ENCODE data around the gene OXER1. TPM values are rescaled to one million over a fixed set of nuclear protein-coding genes. Genes with fewer than 3 reads are reported as not detected.
"Not testable (repeated sequence)": the region's sequence is repeated elsewhere in the genome, so short reads cannot be mapped to it uniquely, and the experiment has no call there.

Gene OXER1
- total RNA-seq, 1 experiment from 2014 or later, result not detected

GRCh38 chr2:42756150-42756775 is 7.7 kb downstream of the OXER1 start:
- DNase-seq (ENCODE audit: low spot score), result no peak

GRCh38 chr2:42755191-42755880 is 8.6 kb downstream of the OXER1 start:
- no peak for DNase-seq (ENCODE audit: low spot score)
- in situ Hi-C loops (cut with HindIII; ENCODE audit: low sequenced_read_pairs), result loop anchor here (10.0 kb wide), 1 partner anchor 191 kb away; the partner anchor contains the start of gene MTA3

More at GRCh38 chr2:42756150-42756775, 7.7 kb downstream of the OXER1 start:
- in situ Hi-C loops (cut with HindIII; ENCODE audit: low sequenced_read_pairs), result loop anchor here (10.0 kb wide), 1 partner anchor 191 kb away; the partner anchor contains the start of gene MTA3

GRCh38 chr2:42754776-42755140 is 9.2 kb downstream of the OXER1 start:
- DNase-seq (ENCODE audit: low spot score), result no peak
- in situ Hi-C loops (cut with HindIII; ENCODE audit: low sequenced_read_pairs), result loop anchor here (10.0 kb wide), 1 partner anchor 190 kb away; the partner anchor contains the start of gene MTA3

- peak; percentile 82 for DNase-seq (ENCODE audit: low spot score)
- in situ Hi-C loops (cut with HindIII; ENCODE audit: low sequenced_read_pairs), result loop anchor here (10.0 kb wide), 1 partner anchor 189 kb away; the partner anchor contains the start of gene MTA3
Measured at GRCh38 chr2:42754021-42754775, 9.7 kb downstream of the OXER1 start.

GRCh38 chr2:42752816-42753813 is 10.8 kb downstream of the OXER1 start:
- no peak for DNase-seq (ENCODE audit: low spot score)
- in situ Hi-C loops (cut with HindIII; ENCODE audit: low sequenced_read_pairs), result loop anchor here (10.0 kb wide), 1 partner anchor 188 kb away; the partner anchor contains the start of gene MTA3

GRCh38 chr2:42752314-42752713 is 11.6 kb downstream of the OXER1 start:
- in situ Hi-C loops (cut with HindIII; ENCODE audit: low sequenced_read_pairs), result loop anchor here (10.0 kb wide), 1 partner anchor 188 kb away; the partner anchor contains the start of gene MTA3
- no peak for DNase-seq (ENCODE audit: low spot score)

- no peak for DNase-seq (ENCODE audit: low spot score)
- in situ Hi-C loops (cut with HindIII; ENCODE audit: low sequenced_read_pairs), result no loop called here
Measured at GRCh38 chr2:42748840-42749239, 15.1 kb downstream of the OXER1 start.

DNA sequence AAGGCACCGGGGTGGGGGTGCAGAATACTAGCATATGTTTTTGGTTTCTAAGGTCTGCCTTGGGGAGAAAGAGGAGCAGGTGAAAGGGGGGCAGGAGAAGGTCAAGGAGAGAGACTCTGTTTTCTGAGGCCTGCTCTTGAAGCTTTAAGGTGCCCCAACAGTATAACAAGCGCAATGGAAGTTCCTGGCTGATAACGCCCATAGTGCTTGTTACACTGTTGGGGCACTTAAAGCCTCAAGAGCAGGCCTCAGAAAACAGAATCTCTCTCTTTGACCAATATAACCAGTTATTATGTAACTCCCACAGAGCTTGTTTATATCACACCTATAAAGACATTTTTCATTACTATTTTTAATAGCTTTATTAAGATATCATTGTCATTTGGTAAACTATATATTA is 16.5 kb downstream of the OXER1 start:
- no peak for DNase-seq (ENCODE audit: low spot score)
- in situ Hi-C loops (cut with HindIII; ENCODE audit: low sequenced_read_pairs), result no loop called here

GRCh38 chr2:42744545-42745082 is 19.3 kb downstream of the OXER1 start:
- no peak for DNase-seq (ENCODE audit: low spot score)
- in situ Hi-C loops (cut with HindIII; ENCODE audit: low sequenced_read_pairs), result no loop called here

- DNase-seq (ENCODE audit: low spot score), result no peak
- in situ Hi-C loops (cut with HindIII; ENCODE audit: low sequenced_read_pairs), result no loop called here
Measured at GRCh38 chr2:42743659-42743990, 20.3 kb downstream of the OXER1 start.

DNA sequence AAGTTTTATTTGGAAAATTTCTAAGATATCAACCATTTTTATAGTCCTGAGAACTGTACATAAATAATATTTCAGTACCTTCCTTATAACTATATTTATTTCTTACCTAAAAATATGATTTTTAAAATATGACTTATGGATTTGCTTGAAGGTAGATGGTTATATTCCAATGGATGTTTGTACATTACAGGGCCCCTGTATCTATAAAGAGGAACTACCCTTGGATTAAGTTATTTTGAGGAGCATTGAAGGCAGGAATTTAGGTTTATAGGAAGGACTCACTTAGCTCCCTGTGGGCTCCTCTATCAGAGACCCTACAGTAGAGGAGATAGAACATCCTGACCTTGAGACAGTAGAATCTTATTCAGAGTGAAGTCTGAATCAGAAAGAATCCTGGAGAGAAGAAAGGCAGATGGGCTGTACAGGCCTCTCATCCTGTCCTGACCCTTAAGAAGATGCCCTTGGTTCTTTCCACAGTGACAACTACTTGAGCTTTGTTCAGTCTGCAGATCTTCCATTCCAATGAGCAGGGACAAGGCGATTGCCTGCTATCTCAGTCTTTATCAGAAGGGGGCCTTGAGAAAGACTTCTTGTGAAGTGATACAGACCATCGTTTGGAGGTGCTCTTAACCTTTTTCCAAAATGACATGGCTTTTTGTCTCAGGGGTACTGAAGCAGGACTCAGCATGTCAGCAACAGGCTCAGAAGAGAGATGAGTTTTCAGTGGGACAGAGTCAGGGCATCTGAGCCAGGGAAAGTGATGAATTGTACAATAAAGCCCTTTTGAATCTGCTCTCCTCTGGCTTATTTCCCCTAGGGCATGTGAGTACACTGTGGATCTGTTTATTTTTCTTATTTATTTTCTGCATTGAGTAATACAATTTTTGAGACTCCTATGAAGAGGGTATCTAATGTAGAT is 20.9 kb downstream of the OXER1 start:
- no peak for DNase-seq (ENCODE audit: low spot score)
- in situ Hi-C loops (cut with HindIII; ENCODE audit: low sequenced_read_pairs), result no loop called here

- DNase-seq (ENCODE audit: low spot score), result no peak
Measured at GRCh38 chr2:42741140-42741539, 22.8 kb downstream of the OXER1 start.

GRCh38 chr2:42736598-42737322 is 27.2 kb downstream of the OXER1 start:
- DNase-seq (ENCODE audit: low spot score), result no peak
- in situ Hi-C loops (cut with HindIII; ENCODE audit: low sequenced_read_pairs), result no loop called here

More at GRCh38 chr2:42741140-42741539, 22.8 kb downstream of the OXER1 start:
- in situ Hi-C loops (cut with HindIII; ENCODE audit: low sequenced_read_pairs), result no loop called here

DNA sequence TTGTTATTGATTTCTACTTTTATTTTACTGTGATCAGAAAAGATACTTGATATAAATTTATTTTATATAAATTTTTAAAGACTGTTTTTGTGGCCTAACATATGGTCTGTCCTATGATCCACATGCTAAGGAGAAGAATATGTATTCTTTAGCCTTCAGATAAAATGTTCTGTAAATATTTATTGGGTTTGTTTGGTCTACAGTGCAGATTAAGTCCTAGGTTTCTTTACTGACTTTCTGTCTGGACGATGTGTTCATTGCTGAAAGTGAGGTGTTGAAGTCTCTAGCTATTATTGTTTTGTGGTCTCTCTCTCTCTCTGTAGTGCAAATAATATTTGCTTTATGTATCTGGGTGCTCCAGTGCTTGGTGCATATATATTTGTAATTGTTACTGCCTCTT is 30.1 kb downstream of the OXER1 start:
- in situ Hi-C loops (cut with HindIII; ENCODE audit: low sequenced_read_pairs), result no loop called here
- no peak for DNase-seq (ENCODE audit: low spot score)

- in situ Hi-C loops (cut with HindIII; ENCODE audit: low sequenced_read_pairs); DNase-seq (ENCODE audit: low spot score): not testable (repeated sequence)
Measured at GRCh38 chr2:42731316-42731715, 32.6 kb downstream of the OXER1 start.

GRCh38 chr2:42726680-42727079 is 37.3 kb downstream of the OXER1 start:
- in situ Hi-C loops (cut with HindIII; ENCODE audit: low sequenced_read_pairs), result no loop called here
- DNase-seq (ENCODE audit: low spot score), result no peak

DNA sequence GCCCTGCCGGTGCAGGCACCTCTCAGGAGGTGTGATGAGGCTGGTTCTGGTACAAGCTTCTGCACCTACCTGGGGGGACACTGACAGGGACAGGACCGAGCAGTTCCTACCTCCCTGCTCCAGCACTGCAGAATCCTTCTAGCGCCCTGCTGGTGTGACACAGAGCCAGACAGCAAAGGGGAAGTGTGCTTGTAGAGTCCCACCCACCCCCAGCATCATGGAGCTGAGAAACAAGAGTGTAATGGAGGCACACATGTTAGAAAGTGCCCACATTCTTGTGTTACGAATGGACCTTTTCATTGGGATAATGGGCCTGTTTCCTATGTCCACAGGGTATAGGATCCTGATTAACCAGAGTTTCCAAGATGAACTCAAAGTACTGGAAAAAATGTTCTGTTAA is 38.3 kb downstream of the OXER1 start:
- in situ Hi-C loops (cut with HindIII; ENCODE audit: low sequenced_read_pairs), result no loop called here
- DNase-seq (ENCODE audit: low spot score), result no peak
